Measurements from ENCODE around the gene KHK.

DNA sequence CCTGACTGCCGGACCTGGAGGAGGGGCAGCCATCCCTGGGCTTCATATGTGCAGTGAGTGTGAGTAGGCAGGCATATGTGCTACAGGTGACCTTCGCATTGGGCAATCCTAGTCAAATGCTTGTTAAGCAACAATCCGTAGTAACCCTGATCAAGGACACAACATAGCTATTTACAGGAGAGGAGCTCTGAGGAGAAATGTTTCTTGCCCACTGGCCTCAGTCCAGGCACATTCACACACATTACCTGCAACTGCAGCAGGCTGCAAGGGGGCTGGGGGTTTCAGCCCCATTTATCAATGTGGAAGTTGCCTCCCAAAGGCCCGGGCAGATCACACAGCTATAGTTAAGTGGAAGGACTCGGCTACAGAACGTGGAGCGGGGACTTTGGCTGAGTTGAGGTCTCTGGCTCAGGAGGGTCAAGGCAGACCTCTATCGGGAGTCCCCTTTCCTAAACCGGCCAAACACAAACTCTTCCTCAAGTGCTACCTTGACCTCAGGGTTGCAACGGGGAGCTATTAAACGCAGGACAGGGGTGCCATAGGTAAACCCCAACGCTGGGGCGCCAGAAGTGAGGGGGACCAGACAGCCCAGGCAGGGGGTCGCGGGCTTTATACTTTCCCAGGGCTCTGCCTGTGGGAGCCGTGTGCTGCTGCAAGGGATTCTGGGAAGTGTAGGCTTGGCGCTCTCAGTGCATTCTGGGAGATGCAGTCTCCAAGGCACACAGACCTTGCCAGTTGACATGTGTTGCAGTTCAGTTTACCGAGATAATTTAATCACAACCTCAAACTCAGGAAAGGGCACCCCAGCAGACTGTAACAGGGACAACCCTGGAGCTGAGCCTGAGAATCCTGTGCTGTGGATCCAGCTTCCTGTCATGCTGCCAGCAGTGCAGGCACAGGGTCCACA is 9.4 kb downstream of the KHK start:
- TF ChIP-seq POLR2A (IDR thresholded peaks at IDR 0.05) = no peak
- TF ChIP-seq, protein P1, sequence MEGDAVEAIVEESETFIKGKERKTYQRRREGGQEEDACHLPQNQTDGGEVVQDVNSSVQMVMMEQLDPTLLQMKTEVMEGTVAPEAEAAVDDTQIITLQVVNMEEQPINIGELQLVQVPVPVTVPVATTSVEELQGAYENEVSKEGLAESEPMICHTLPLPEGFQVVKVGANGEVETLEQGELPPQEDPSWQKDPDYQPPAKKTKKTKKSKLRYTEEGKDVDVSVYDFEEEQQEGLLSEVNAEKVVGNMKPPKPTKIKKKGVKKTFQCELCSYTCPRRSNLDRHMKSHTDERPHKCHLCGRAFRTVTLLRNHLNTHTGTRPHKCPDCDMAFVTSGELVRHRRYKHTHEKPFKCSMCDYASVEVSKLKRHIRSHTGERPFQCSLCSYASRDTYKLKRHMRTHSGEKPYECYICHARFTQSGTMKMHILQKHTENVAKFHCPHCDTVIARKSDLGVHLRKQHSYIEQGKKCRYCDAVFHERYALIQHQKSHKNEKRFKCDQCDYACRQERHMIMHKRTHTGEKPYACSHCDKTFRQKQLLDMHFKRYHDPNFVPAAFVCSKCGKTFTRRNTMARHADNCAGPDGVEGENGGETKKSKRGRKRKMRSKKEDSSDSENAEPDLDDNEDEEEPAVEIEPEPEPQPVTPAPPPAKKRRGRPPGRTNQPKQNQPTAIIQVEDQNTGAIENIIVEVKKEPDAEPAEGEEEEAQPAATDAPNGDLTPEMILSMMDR (IDR thresholded peaks at IDR 0.05) = no peak
- TF ChIP-seq EP300 (IDR thresholded peaks at IDR 0.05) = no peak
